MM.1S (cell line): Measurements from ENCODE around the gene TSPOAP1.

Source experiments
- EZH2 ChIP-seq: fragments of 300-600 bp; sonication (generic); optimal IDR thresholded peaks from 2 replicates; pipeline ENCODE3; 2017; ENCODE audit warnings: low read depth, mild to moderate bottlenecking, antibody characterized with exemption, low read length, mixed read lengths
- EZH2phosphoT487 ChIP-seq: fragments of 300-600 bp; sonication (generic); IDR thresholded peaks from 2 replicates; pipeline ENCODE4 v1.6.1; 2018; ENCODE audit warnings: antibody characterized with exemption, low read length
- TF ChIP-seq, protein P1 (sequence below): fragments of 300-600 bp; sonication (generic); IDR thresholded peaks from 2 replicates; pipeline ENCODE4 v1.5.1; 2016; ENCODE audit warnings: antibody characterized with exemption, low read length, mixed read lengths

- TF ChIP-seq, protein P1, sequence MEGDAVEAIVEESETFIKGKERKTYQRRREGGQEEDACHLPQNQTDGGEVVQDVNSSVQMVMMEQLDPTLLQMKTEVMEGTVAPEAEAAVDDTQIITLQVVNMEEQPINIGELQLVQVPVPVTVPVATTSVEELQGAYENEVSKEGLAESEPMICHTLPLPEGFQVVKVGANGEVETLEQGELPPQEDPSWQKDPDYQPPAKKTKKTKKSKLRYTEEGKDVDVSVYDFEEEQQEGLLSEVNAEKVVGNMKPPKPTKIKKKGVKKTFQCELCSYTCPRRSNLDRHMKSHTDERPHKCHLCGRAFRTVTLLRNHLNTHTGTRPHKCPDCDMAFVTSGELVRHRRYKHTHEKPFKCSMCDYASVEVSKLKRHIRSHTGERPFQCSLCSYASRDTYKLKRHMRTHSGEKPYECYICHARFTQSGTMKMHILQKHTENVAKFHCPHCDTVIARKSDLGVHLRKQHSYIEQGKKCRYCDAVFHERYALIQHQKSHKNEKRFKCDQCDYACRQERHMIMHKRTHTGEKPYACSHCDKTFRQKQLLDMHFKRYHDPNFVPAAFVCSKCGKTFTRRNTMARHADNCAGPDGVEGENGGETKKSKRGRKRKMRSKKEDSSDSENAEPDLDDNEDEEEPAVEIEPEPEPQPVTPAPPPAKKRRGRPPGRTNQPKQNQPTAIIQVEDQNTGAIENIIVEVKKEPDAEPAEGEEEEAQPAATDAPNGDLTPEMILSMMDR: no peak
- TF ChIP-seq EZH2phosphoT487 (no peak), EZH2 (no peak)
Observed at GRCh38 chr17:58311429-58311894, 17.1 kb downstream of the TSPOAP1 start.
